Lower leg skin (tissue), 4 donors: Measurements from ENCODE around the gene GLDN. TPM values are rescaled to one million over a fixed set of nuclear protein-coding genes. Genes with fewer than 3 reads are reported as not detected.

Experiments
- DNase-seq, 2 donors: peaks; one replicate each; pipeline ENCODE4 v3.0.0-alpha.2; 2019; ENCODE audit warnings: low spot score in 2 of 2
- H3K4me3 ChIP-seq: fragments of 200-600 bp; sonication (generic); 2 replicates; pipeline ENCODE4 v1.5.1; 2017; ENCODE audit warnings: mild to moderate bottlenecking, low read depth; ENCODE audit not compliant: poor library complexity, severe bottlenecking
- POLR2A ChIP-seq, 2 donors: fragments of 450-650 bp; IDR thresholded peaks; one replicate each; pipeline ENCODE4 v1.6.1; 2016 to 2017; ENCODE audit warnings: antibody characterized with exemption in 2 of 2, mild to moderate bottlenecking in 1 of 2, moderate library complexity in 1 of 2
- WGBS, 2 donors: methylation state at CpG; one replicate each; pipeline ENCODE4 v1.1.5; 2018; 5-methylcytosine and 5-hydroxymethylcytosine counted together
- intact Hi-C: fragments of 100-400 bp; cut with DNase I; formaldehyde crosslinking; loops from one replicate; pipeline ENCODE4 v1.15.0; 2023; ENCODE audit warnings: low total_unique reads
- total RNA-seq, 4 donors: library from RNA; depleted of rRNA; stranded (reverse); fragments of >200 nt; gene quantifications; one replicate each; pipeline ENCODE4 v1.1.0, GENCODE V29; 2016
- TF ChIP-seq, protein P1 (sequence below), 3 donors: fragments of 450-650 bp; IDR thresholded peaks; one replicate each; pipeline ENCODE4 v1.5.1; 2016; ENCODE audit warnings: antibody characterized with exemption in 3 of 3, mild to moderate bottlenecking in 3 of 3, moderate library complexity in 2 of 3

Gene GLDN
- total RNA-seq: 1 to 10 TPM; 3.7 to 9.4 (median 4.9) TPM

GRCh38 chr15:51341366-51342226, at the start of gene GLDN:
Gene GLDN, plus strand, starts transcription at chr15:51341655. Its CDS starts 30 bp downstream, at chr15:51341685.
- DNase-seq: peak in 1 of 2 donors; percentile 87
- intact Hi-C loops: no loop called here
- H3K4me3 ChIP-seq: peak within 1 kb of the TSS; percentile 4
- WGBS, 2 donors: 4 to 6% methylated on average over 25 to 57 of the region's 76 CpGs
- no peak for TF ChIP-seq POLR2A (IDR thresholded peaks at IDR 0.05)
- TF ChIP-seq, protein P1, sequence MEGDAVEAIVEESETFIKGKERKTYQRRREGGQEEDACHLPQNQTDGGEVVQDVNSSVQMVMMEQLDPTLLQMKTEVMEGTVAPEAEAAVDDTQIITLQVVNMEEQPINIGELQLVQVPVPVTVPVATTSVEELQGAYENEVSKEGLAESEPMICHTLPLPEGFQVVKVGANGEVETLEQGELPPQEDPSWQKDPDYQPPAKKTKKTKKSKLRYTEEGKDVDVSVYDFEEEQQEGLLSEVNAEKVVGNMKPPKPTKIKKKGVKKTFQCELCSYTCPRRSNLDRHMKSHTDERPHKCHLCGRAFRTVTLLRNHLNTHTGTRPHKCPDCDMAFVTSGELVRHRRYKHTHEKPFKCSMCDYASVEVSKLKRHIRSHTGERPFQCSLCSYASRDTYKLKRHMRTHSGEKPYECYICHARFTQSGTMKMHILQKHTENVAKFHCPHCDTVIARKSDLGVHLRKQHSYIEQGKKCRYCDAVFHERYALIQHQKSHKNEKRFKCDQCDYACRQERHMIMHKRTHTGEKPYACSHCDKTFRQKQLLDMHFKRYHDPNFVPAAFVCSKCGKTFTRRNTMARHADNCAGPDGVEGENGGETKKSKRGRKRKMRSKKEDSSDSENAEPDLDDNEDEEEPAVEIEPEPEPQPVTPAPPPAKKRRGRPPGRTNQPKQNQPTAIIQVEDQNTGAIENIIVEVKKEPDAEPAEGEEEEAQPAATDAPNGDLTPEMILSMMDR (IDR thresholded peaks at IDR 0.05): no peak

DNA sequence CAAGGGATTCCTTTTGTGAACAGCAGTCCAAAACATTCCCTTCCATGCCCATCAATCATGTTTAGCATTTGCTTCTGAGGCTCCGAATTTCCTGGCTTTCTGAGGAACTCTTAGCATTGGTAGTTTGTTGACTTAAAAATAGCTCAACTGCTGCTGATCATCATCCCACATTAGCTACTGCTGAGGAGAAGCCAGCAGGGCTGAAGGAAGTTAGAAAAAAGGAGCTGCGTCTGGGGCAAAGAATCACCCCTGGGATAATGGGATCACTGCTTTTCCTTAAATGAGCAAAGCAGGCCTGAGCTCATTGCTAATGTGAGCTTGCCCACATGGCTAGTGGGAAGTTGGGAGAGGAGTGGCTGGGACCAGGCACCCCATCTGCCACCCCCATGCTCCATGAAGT, 42.8 kb upstream of the GLDN start:
- H3K4me3 ChIP-seq: no peak overlapping the region
- TF ChIP-seq POLR2A (IDR thresholded peaks at IDR 0.05): no peak
- TF ChIP-seq, protein P1 (IDR thresholded peaks at IDR 0.05): no peak
- no peak for DNase-seq
- WGBS, 2 donors: 54 to 59% methylated on average over 2 of the region's 2 CpGs
- intact Hi-C loops: no loop called here

GRCh38 chr15:51299187-51300015, 42.1 kb upstream of the GLDN start:
- 91 to 93% methylated on average over 5 of the region's 5 CpGs for WGBS, 2 donors
- no peak overlapping the region for H3K4me3 ChIP-seq
- intact Hi-C loops: no loop called here
- no peak for TF ChIP-seq POLR2A (IDR thresholded peaks at IDR 0.05)
- TF ChIP-seq, protein P1 (IDR thresholded peaks at IDR 0.05): no peak
- no peak for DNase-seq

DNA sequence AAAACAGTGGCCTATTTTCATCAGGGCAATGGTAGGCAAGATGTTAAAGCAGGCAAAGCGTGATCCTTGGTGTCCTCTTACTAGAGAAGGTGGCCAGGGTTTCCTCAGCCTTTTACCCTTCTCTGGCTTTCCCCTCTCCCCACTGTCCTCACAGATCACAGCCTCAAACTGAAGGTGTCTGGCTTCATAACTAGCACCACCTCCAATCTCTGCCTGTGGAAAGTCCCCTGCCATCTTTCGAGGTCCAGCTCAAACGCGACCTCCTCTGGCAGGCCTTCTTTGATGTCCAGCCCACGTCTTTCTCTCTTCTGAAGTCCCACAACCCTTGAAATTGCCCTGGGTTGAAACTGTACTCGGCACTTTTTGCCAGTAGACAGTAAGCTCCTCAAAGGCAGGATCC, 39.0 kb upstream of the GLDN start:
- no peak for TF ChIP-seq POLR2A (IDR thresholded peaks at IDR 0.05)
- TF ChIP-seq, protein P1 (IDR thresholded peaks at IDR 0.05): no peak
- H3K4me3 ChIP-seq: no peak overlapping the region
- intact Hi-C loops: no loop called here
- WGBS, 2 donors: 80 to 91% methylated on average over 6 of the region's 6 CpGs
- DNase-seq: no peak

GRCh38 chr15:51303462-51303980, 37.9 kb upstream of the GLDN start:
- intact Hi-C loops: no loop called here
- TF ChIP-seq, protein P1 (IDR thresholded peaks at IDR 0.05): no peak
- TF ChIP-seq POLR2A (IDR thresholded peaks at IDR 0.05): no peak
- no peak overlapping the region for H3K4me3 ChIP-seq
- WGBS, 2 donors: 82 to 85% methylated on average over 2 of the region's 2 CpGs
- DNase-seq: peak in 1 of 2 donors; percentile 14
